HG02610 (cell line): ENCODE data around the gene S100A10.

ENCODE experiments used
- ATAC-seq: cut with Tn5 transposase; IDR thresholded peaks from one replicate; pipeline ENCODE4 v1.9.1; 2021; ENCODE audit warnings: mild to moderate bottlenecking, moderate library complexity; ENCODE audit not compliant: unreplicated experiment

Gene S100A10

DNA sequence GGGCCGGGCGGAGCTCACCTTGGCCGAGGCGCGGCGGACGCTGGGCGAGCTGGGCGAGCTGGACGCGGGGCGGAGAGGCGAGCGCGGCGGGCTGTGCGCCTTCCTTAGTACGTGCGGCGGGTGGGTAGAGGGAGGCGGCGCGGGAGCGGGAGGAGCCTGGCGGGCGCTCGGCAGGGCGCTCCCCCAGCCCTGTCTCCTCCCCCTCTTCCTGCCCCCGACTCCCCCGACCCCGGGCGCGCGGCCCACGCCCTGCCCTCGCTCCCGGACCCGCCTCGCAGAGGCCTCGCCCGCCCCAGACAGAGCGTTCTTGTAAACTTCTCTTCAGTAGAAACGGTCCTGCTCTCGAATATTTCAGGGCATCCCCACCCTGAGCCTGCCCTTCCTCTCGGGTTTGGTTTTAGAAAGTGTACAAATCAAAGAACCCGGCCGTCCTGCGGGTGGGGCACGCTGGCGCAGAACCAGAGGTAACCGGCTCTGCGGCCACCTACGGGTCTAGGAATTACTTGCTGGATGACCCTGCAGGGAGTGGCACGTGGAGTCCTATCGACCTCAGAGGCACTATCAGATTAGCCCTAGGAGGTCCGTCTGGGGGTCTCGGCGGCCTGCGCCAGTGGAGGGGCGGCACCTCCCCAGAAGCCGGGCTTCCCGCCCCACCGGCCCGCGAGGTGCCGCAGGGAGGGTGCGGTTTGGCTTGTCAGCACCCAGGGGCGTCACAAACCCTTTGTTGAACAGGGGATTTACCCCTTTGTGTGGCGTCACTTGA lies at the start of gene S100A10:
TSS of gene S100A10 (minus strand) at position 126 of the 763 bp plus-strand sequence. CDS start 7,629 bp downstream, outside the sequence.
- ATAC-seq: no peak

- ATAC-seq: no peak
Observed at GRCh38 chr1:152042030-152042429, 48.4 kb upstream of the S100A10 start.

DNA sequence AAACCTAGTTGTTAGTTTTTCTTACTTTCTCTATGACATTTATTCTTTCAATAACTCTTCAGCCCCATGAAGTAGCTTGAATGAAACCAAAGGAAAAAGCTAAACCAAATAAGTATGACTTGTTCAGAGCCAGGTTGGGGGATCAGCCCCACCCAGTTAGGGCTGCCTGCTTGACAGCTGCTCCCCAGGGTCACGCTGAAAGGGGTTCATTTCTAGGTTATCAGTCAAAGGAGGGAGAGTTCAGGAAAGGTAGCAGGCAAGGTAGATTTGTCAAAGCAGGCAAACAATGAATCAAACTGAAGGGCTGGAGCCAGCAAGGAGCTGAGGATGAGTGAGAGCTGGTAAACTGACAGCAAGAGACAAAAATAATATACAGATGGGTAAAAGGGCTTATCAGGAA lies 46.2 kb upstream of the S100A10 start:
- ATAC-seq: no peak

GRCh38 chr1:152039461-152039860 lies 45.8 kb upstream of the S100A10 start:
- ATAC-seq: no peak

- no peak for ATAC-seq
Observed at GRCh38 chr1:152038871-152039270, 45.2 kb upstream of the S100A10 start.

- peak; percentile 42 for ATAC-seq
Observed at GRCh38 chr1:152036267-152037216, 42.9 kb upstream of the S100A10 start, which contains the start of gene S100A11. Gene S100A11, minus strand, starts transcription at chr1:152037004. Its CDS starts 89 bp downstream, at chr1:152036915.

- ATAC-seq: no peak
Observed at GRCh38 chr1:152035539-152036266, 42.0 kb upstream of the S100A10 start.

GRCh38 chr1:152034654-152035538 lies 41.2 kb upstream of the S100A10 start:
- peak; percentile 43 for ATAC-seq

GRCh38 chr1:152034324-152034653 lies 40.6 kb upstream of the S100A10 start:
- ATAC-seq: peak; percentile 4

- ATAC-seq: no peak
Observed at GRCh38 chr1:152029929-152030211, 36.2 kb upstream of the S100A10 start.

DNA sequence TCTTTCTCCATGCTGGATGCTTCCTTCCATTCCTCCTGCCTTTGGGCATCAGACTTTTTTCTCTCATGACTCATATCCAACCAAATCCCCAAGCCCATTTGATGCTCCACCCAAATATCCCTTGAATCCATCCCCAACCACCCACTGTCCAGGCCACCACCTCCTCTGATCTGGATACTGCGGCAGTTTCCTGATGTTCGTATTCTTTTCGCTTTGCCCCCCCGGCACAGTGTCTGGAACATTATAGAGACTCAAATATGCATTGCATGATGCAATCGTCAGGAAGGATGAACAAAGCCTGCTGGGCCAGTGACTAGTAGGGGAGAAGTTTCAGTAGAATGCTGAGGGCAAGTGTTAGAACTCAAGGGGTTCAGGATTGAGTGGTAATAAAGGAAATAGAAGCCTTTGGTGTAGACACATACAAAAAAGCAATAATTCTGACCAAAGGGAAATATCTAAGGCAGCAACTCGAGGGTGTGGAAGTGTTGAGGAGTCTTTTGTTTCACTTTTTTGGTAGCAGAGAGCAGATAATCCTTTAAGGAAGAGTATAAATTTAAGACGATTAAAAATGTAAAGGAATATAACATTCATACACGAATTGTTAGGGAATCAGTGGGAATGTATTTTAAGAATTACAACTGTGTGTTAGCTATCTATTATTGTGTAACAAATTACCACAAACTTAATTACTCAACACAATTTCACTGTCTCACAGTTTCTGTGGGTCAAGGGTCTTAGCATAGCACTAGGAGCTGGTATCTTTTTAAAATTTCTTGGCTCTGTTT lies 35.7 kb upstream of the S100A10 start:
- no peak for ATAC-seq

DNA sequence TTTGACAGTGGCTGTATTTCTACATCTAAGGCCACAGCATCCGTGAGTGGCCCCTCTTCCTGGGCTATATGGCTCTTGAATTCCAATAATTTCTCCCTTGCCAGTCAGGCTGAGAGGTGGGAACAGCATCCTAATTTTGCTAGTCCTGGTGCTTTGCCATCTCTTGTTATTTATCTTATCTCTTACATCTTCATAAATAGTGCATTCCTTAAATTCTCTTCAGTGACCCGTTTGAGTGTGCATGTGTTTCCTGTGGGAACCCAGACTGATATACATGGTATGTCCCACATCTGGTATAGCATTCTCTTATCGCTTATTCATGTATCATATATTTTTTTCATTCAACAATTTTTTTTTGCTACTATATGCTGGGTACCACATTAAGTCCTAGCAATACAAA lies 33.2 kb upstream of the S100A10 start:
- no peak for ATAC-seq

DNA sequence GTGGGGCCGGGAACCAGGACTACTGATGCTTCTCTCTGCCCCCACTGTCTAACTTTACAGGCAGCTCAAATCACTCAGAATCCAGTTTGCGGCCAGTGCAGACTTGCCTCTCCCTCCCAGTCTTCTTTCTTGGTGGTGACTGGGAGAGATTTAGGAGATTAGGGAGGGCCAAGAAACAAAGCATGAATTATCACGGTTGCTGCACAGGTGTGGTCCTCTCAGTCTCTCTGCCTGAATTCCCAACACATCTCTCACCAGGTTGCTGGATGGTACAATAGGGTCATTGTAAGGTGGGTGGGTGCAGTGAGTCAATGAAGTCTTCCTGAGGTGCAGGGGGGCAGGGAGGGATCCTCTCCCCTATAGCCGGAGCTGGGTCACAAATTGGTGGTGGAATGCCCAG lies 30.6 kb upstream of the S100A10 start:
- ATAC-seq: no peak

- ATAC-seq: no peak
Observed at GRCh38 chr1:152023221-152023620, 29.6 kb upstream of the S100A10 start.

GRCh38 chr1:152022474-152022873 lies 28.8 kb upstream of the S100A10 start:
- no peak for ATAC-seq

DNA sequence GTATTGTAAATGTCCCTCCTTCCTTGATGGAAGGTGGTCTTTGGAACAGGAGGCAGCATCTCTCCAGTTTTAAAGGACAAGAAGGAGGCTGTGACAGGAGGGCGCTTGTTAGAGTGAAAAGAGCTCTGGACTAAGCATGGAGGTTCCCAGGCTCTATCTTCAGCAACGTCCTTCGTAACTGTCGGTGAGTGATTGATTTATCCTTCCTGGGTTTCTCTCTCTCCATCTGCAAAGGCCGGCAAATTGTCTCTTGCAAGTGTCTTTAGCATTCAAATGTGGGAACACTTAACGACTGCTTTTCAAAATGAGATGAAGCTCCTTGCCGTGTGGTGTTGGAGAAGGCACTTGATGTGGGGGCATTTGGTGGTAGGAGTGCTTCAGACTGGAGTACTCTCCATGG lies 27.9 kb upstream of the S100A10 start:
- ATAC-seq: no peak

GRCh38 chr1:152020849-152021248 lies 27.2 kb upstream of the S100A10 start:
- no peak for ATAC-seq

DNA sequence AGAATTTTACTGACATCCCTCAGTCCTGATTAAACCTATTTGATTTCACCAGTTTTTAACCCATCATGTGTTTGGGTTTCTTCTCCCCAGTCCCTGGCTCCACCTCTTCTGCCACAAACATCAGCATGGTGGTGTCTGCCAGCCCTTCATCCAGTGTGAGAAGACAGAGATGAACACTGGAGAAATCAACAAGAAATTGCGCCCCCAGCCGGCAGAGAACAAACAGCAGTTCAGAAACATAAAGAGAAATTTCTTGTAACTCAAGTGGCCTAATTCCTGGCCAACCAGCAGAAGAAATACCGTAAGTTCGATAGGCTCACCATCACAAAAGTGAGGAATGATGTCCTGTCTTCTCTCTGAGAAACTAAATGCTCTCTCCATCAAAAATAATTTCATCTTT lies 24.9 kb upstream of the S100A10 start:
- ATAC-seq: no peak

DNA sequence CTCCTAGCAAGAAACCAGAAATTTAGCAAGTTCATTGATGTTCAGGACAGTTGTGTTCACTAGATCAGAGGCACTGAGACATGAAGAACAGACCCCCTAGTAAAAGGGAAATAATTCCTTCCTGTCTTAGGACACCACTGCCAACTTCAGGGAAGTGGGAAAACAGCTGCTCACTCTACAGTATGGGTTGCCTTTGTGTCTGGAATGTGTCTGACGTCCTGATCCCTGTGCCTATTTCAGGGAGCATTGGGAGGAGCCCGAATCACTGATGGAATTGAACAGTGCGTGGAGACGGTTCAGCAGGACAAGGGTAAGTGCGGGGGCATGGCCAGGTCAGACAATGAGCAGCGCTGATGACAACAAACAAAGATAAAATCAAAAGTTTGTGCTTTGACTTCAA lies 22.1 kb upstream of the S100A10 start:
- no peak for ATAC-seq

- ATAC-seq: no peak
Observed at GRCh38 chr1:152014943-152015342, 21.3 kb upstream of the S100A10 start.
